Measurements from ENCODE around the gene SLC9A3. TPM values are rescaled to one million over a fixed set of nuclear protein-coding genes. Genes with fewer than 3 reads are reported as not detected.
"Not testable (repeated sequence)": the region's sequence is repeated elsewhere in the genome, so short reads cannot be mapped to it uniquely, and the experiment has no call there.

SLC9A3 gene
- 5.4 and 6.8 TPM in 2 replicates for total RNA-seq
- 1.5 TPM for polyA plus RNA-seq (2012)

DNA sequence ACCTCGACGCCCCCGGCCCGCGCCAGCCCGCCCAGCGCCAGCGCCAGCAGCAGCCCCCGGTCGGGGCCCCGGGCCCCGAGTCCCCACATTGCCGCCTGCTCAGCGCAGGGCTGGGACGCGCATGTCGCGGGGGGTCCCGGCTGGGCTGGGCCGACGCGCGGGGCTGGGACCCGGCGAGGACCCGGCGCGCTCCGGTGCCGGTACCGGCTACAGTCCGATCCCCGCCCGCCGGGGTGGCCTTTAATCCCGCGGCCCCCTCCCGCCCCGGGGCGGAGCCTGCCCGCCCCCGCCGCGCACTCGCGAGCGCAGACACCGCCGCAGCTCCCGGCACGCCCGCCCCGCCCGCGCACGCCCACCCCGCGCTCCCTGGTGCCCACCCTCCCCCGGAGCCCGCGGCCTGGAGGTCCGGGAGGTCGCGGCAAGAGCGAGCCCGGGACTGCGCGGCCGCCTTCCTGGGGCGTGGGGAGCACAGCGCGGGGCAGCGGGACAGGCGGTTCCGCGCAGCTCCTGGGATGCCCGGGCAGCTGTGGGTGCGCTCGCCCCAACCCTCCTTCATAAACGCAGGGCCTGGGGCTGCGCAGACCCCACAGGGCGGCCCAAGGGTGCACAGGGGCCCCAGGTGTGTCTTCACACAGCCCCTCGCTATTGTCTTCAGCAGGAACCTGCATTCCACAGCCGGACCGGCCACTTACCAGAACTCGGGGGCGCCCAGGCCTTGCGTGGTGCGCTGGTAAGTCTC lies at the start of gene SLC9A3:
SLC9A3 (minus strand) TSS at position 216 of the 739 bp plus-strand sequence.
- DNase-seq (ENCODE audit: low read depth), result no peak

GRCh38 chr5:573976-574375 lies 49.7 kb upstream of the SLC9A3 start:
- no peak for DNase-seq (ENCODE audit: low read depth)

DNA sequence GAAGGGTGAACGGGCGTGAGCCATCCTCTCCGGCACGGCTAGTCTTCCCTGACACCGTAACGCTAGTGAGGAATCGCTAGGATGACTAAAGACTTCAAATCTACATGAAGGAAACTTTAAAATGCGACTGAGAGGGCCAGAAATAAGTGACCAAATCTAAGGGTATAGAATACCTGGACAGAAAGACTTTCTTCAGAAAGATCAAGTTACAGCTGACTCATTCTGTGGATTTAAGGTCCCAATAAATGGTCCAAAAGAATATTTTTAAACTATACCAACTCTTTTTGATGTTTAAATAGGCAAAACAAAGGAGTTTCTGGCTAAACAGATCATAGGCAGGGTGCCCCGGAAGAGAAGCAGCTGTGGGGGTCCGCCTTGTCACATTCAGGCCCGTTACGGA lies 49.0 kb upstream of the SLC9A3 start:
- DNase-seq (ENCODE audit: low read depth), result no peak

- no peak for DNase-seq (ENCODE audit: low read depth)
Observed at GRCh38 chr5:572398-573019, 48.3 kb upstream of the SLC9A3 start.

DNA sequence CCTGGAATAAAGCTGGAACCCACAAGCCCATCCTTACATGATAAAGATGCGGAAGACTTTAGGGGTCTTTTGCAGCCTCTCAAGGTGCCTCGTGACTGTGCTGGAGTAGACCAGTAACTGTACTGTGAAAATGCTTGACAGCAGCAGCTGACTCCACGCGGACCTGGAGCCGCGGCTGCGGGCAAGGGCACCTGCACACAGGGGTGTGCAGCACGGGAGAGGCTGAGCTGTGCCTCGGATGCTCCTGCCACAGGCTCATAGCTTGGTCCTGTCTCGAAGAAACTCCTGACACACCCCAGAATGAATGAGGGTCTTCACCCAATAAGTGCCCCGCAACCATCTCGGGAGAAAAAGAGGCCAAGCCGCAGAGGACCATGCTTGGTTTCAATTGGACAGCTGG lies 47.5 kb upstream of the SLC9A3 start:
- no peak for DNase-seq (ENCODE audit: low read depth)

GRCh38 chr5:570886-571285 lies 46.6 kb upstream of the SLC9A3 start:
- DNase-seq (ENCODE audit: low read depth), result no peak

GRCh38 chr5:570446-570845 lies 46.2 kb upstream of the SLC9A3 start:
- DNase-seq (ENCODE audit: low read depth), result no peak

- DNase-seq (ENCODE audit: low read depth), result no peak
Observed at GRCh38 chr5:569868-570361, 45.7 kb upstream of the SLC9A3 start.

DNA sequence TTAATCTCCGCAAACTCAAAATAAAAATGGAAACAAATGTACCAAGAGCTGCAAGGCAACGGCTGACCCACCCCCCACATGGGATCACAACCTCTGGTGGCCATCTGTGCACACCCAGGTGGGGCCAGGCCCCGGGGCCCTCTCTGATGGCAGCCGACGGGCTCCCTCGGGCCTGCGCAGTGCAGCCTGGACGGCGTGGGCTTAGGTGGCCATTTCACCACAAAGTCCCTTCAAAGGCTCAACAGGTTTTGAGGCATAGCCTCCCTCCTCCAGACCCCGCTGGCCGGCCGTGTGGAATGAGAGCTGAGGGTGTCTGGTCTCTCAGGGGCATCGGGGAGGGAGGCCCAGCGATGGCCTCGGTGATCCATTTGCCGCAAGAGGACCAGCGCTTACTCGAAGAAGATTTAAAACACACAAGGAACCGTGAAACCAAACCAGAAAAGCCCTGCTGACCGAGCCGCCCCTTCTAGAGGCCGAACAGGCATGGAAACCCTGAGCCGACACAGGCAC lies 45.2 kb upstream of the SLC9A3 start:
- DNase-seq (ENCODE audit: low read depth), result no peak

- DNase-seq (ENCODE audit: low read depth), result no peak
Observed at GRCh38 chr5:568809-569208, 44.6 kb upstream of the SLC9A3 start.

GRCh38 chr5:568061-568781 lies 44.0 kb upstream of the SLC9A3 start:
- DNase-seq (ENCODE audit: low read depth), result no peak

GRCh38 chr5:567664-568060 lies 43.4 kb upstream of the SLC9A3 start:
- no peak for DNase-seq (ENCODE audit: low read depth)

DNA sequence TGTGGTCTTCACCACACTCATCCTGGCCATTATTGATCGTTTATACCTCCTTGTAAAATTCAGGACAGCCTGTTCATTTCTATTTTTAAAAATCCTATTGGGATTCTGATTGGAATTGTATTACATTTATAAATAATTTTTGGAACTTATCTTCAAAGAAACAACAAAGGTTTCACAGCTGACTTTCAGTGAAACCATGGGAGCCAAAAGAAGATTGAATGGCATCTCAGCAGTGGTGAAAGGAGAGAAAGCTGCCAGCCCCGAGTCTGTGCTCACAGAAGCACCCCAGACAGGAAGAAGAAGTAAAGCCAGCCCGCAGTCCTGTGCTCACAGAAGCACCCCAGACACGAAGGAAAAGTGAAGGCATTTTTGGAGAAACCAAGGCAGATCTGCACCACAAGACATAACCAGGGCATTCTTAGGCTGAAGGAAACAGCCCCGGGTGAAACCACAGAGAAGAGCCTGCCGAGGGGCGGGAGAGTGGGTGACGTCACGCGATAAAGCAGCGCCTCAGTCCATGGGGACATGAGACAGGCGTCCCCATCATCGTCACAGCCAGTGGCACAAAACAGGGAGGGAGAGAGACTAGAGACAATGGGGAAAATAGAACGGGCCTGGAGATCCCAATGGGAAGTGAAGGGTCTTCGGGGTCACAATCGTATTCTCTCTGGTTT lies 42.5 kb upstream of the SLC9A3 start:
- DNase-seq (ENCODE audit: low read depth), result no peak

DNA sequence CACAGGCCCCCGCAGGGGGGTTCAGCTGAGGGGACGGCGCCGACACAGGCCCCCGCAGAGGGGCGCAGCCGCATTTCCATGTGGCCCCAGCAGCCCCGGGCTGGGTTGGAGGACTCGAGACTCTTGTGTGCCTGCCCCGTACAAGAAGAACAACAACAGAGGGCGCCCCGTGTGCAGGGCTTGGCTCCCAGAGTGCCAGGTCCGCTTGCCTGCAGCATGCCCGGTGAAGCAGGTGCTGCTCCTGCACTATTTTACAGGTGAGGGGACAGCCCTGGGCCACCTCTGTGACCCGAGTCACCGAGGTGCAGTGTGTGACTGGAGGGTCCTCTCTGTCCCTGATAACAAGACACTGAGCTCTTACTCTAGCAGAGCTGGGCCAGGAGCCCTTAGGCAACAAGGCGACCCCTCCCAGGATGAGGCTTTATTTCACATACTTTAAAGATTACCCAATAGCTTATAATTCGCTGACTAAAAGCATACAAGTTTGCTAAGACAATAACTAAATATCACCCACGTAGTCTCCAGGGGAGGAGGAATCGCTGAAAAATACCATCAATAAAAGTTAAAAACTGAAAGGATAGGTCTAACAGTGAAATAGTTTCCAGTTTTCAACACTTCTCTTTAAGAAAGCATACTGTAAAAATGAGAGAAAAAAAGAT lies 41.7 kb upstream of the SLC9A3 start:
- DNase-seq (ENCODE audit: low read depth), result no peak

DNA sequence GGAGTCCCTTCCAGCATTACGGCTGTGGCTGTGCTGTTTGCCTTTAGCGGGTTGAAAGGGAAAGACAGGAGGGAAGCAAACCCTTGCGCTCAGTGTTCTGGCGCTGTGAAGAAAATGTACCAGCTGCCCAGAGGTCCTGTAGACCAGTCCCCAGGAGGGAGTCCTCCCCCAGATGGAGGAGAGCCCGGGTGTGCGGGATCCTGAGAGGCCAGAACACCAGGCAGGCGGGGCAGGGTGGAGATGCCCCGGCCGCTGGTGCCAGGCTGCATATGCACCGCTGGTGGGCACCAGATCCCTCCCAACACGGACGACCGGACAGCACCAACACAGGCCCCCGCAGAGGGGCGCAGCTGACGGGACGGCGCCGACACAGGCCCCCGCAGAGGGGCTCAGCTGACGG lies 37.2 kb upstream of the SLC9A3 start:
- no peak for DNase-seq (ENCODE audit: low read depth)

- DNase-seq (ENCODE audit: low read depth), result no peak
Observed at GRCh38 chr5:560792-561166, 36.5 kb upstream of the SLC9A3 start.

DNA sequence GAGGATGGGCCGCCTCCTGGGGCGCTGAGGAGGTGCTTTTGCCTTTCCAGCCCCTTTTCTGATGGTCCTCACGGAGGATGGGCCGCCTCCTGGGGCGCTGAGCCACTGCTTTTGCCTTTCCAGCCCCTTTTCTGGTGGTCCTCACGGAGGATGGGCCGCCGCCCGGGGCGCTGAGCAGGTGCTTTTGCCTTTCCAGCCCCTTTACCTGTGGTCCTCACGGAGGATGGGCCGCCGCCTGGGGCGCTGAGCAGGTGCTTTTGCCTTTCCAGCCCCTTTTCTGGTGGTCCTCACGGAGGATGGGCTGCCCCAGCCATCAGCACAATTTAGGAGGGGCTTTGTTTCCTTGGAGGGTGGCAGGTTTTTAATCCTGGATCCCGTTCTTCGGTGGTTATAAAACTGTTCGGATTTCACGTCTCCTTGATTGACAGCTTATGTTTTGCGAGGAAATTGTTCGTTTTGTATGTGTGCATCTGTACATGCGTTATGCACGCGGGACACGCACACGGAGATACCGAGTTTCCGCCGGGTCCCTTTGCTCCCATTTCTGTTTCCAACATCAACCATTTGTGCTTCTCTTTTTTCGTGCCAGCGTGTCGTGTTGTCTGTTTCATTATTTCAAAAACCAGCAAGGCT lies 34.7 kb upstream of the SLC9A3 start:
- DNase-seq (ENCODE audit: low read depth), result no peak

DNA sequence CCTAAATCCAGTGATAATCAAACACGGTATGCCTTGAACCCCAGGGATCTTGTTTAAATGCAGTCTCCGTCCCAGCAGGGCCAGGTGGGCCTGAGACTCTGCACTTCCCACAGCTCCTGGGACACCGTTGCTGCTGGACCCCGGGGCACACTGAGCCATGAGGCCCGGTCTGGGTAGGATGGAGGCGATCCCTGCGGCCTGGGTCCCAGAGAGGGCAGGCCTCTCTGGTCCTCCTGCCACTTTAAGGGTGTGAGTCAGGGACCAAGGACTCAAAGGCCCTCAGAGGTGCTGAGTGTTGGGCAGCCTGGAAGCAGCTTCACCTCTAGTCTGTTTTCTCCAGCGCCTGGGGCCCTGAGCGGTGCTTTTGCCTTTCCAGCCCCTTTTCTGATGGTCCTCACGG lies 34.1 kb upstream of the SLC9A3 start:
- no peak for DNase-seq (ENCODE audit: low read depth)

- DNase-seq (ENCODE audit: low read depth), result not testable (repeated sequence)
Observed at GRCh38 chr5:557917-558316, 33.7 kb upstream of the SLC9A3 start.

DNA sequence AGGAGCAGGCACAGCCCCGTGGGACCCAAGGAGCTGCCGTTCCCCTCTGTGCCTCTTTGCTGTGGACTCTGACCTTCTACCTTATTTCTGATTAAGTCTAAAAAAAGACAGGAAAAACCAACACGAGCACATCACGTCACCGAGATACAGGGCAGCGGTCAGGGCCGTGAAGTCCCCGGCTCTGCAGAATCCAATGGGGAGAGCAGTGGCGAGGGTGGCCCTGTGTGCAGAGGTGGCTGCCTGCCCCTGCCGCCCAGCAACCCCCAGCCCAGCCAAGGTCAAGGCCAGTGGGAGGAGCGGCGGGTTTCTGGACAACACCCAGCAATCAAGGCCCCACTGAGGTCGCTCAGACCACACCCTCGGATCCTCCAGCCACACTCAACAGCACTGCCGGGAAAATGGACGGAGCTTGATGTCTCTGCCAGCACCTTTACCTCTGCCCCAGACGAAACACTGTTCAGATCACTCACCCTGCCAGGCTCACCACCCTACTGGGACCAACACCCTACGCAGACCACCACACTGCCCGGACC lies 32.7 kb upstream of the SLC9A3 start:
- no peak for DNase-seq (ENCODE audit: low read depth)

All from myocyte (in vitro differentiated cells).